Activated naive CD4-positive, alpha-beta T cell treated with anti-CD3 and anti-CD28 coated beads, Interleukin-2, amount 10 ng/mL, durations not matched to agents 7 days and 5 days (primary cell): ENCODE measurements around the gene CACNA1S.

Experiments used
- CTCF ChIA-PET: fragments of 350-600 bp; sonication (Branson Sonifier 250); formaldehyde crosslinking; loops from one replicate; lab custom pipeline; 2021; ENCODE audit warnings: antibody characterized with exemption; lab: Charles Lee
- DNase-seq: peaks from one replicate; pipeline ENCODE4 v3.0.0-alpha.2; 2020
- H3K27ac Mint-ChIP-seq: one replicate; pipeline ENCODE4 v1.8.0; 2021; ENCODE audit warnings: mild to moderate bottlenecking, moderate library complexity, mixed read lengths
- H3K27me3 Mint-ChIP-seq: one replicate; pipeline ENCODE4 v1.8.0; 2021; ENCODE audit warnings: mild to moderate bottlenecking, mixed read lengths
- H3K36me3 Mint-ChIP-seq: one replicate; pipeline ENCODE4 v1.8.0; 2021; ENCODE audit warnings: mixed read lengths
- H3K4me1 Mint-ChIP-seq: one replicate; pipeline ENCODE4 v1.8.0; 2021; ENCODE audit warnings: mixed read lengths
- H3K4me3 Mint-ChIP-seq: one replicate; pipeline ENCODE4 v1.8.0; 2021; ENCODE audit warnings: mild to moderate bottlenecking, moderate library complexity, mixed read lengths
- H3K9me3 Mint-ChIP-seq: one replicate; pipeline ENCODE4 v1.8.0; 2021; ENCODE audit warnings: mixed read lengths

The CACNA1S gene

DNA sequence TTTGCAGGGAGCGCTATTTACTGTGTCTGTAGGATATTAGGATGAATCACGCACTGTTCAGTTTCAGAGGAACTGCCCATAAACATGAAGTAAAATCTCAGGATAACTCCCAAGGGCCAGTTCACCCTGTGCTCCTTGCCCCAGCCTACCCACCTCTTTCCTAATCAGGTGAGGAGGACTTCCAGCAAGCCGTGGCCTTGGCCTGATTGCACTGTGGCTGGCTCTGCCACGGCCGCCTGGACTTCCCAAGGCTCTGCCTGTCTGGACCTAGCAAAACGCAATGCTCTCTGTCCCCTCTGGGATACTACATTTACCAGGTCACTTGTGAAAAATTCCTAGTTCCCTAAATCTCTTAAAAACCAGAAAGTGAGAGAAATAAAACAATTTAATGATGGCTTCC lies 22.2 kb upstream of the CACNA1S start:
- no peak overlapping the region for H3K27ac Mint-ChIP-seq
- H3K27me3 Mint-ChIP-seq: peaks cover 3% of the 10 kb centered on the region
- no peak overlapping the region for H3K4me3 Mint-ChIP-seq
- H3K4me1 Mint-ChIP-seq: no peaks in the 10 kb centered on the region
- CTCF ChIA-PET: interaction anchor here (1.1 kb wide), 1 partner anchor 162 kb away, joined by 3 read pairs; no protein-coding TSS in a partner anchor
- no peak for DNase-seq
- H3K36me3 Mint-ChIP-seq: peaks cover 4% of the 10 kb centered on the region
- H3K9me3 Mint-ChIP-seq: no peaks in the 10 kb centered on the region

DNA sequence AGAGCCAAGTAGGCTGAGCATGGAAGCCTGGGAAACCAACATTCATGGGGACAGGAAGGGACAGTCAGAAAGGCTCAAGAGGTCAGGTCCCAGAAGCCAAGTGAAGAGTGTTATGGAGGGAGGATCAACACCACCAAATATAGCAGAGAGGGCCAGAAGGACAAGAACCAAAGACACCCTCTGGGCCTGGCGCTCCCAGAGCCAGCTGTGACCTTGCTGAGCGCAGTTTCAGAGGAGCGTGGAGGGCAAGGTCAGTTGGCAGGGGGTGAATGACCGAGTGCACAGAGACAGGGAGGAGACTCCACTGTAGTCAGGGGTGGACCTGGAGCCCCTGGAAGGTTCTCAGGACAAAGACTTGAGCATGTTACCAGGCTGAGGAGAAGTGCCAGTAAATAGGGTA lies 19.2 kb upstream of the CACNA1S start:
- Mint-ChIP-seq H3K27me3 (peaks cover 13% of the 10 kb centered on the region), H3K36me3 (peaks cover 4% of the 10 kb centered on the region), H3K4me1 (no peaks in the 10 kb centered on the region), H3K4me3 (no peak overlapping the region), H3K9me3 (no peaks in the 10 kb centered on the region), H3K27ac (no peak overlapping the region)
- CTCF ChIA-PET: no interaction called here
- DNase-seq: no peak

DNA sequence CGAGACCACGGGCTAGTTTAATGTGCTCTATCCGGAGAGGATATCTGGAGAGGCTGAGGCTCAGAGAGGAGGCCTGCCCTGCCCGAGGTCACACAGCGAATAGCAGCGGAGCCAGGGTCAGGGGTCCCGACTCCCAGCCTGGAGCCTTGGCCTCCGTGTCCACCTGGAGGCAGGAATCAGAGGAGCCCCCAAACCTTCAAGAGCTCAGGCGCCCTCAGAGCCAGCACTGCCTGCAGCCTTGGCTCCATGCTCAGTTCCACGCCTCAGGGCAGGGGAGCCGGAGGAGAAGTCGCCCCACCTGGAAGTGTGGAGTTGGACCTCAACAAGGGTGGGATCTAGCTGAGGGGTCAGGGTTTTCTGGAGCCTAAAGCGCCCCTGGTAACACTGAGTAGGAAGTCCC lies 16.7 kb upstream of the CACNA1S start:
- Mint-ChIP-seq H3K36me3 (no peaks in the 10 kb centered on the region), H3K4me3 (no peak overlapping the region), H3K4me1 (no peaks in the 10 kb centered on the region), H3K27ac (no peak overlapping the region), H3K9me3 (no peaks in the 10 kb centered on the region), H3K27me3 (peaks cover 30% of the 10 kb centered on the region)
- DNase-seq: no peak
- CTCF ChIA-PET: interaction anchor here (1.8 kb wide), 1 partner anchor 14 kb away, joined by 6 read pairs; no protein-coding TSS in a partner anchor

DNA sequence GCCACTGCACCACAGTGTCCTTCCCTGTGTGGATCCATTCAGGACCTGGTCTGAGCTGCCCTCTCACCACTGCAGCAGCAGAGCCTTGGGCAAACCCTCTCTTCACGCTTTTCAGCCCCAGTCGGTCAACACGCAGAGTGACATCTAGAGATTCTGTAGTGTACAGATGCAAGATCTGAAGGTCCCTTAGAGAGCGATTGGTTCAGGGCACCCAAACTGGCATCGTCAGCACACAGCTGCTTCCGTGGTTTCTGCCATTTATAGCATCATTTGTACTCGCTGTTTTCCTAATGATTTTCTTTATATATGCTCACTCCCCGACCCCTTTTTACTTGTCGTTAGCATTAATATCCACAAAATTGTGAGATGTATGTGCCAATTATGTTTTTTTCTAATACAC lies 16.2 kb upstream of the CACNA1S start:
- no peak for DNase-seq
- no peak overlapping the region for H3K4me3 Mint-ChIP-seq
- H3K36me3 Mint-ChIP-seq: no peaks in the 10 kb centered on the region
- peaks cover 35% of the 10 kb centered on the region for H3K27me3 Mint-ChIP-seq
- CTCF ChIA-PET: interaction anchor here (1.3 to 1.8 kb wide), 2 partner anchors 14 to 20 kb away, joined by 4 to 6 read pairs; no protein-coding TSS in a partner anchor
- no peak overlapping the region for H3K27ac Mint-ChIP-seq
- no peaks in the 10 kb centered on the region for H3K9me3 Mint-ChIP-seq
- no peaks in the 10 kb centered on the region for H3K4me1 Mint-ChIP-seq

DNA sequence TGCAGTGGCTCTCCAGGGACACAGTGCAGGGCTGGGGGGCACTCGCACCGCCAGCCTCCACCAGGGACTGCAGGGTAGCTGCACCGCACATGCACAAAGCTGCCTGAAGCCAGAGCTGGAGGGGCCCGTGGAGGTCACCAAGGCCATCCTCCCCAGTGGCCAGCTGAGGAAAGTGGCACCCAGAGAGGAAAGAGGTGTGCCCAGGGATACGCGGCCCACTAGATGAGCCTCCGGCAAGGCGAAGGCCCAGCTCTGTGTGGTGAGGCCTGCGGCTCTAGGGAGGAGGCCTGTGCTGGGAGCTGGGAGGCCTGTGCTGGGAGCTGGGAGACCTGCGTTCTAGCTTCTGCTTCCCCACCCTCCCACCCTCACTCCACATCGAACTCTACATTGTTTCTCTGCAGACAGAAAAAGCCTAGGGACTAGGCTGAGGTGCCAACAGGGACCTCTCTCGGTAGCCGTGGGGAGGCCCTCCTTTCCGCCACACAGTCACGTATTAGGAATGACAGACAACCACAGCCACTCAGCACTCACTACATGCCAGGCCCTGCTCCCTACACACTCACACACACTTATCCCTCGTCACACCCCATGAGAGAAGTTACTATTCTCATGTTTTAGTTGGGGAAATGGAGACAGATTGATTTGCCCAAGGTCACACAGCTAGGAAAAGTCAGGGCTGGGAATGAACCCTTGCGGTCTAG lies 15.7 kb upstream of the CACNA1S start:
- Mint-ChIP-seq H3K27ac (no peak overlapping the region), H3K4me3 (no peak overlapping the region), H3K27me3 (peaks cover 40% of the 10 kb centered on the region), H3K36me3 (no peaks in the 10 kb centered on the region), H3K9me3 (no peaks in the 10 kb centered on the region), H3K4me1 (no peaks in the 10 kb centered on the region)
- DNase-seq: no peak
- CTCF ChIA-PET: interaction anchor here (1.3 to 1.8 kb wide), 2 partner anchors 13 to 21 kb away, joined by 4 to 6 read pairs; no protein-coding TSS in a partner anchor

DNA sequence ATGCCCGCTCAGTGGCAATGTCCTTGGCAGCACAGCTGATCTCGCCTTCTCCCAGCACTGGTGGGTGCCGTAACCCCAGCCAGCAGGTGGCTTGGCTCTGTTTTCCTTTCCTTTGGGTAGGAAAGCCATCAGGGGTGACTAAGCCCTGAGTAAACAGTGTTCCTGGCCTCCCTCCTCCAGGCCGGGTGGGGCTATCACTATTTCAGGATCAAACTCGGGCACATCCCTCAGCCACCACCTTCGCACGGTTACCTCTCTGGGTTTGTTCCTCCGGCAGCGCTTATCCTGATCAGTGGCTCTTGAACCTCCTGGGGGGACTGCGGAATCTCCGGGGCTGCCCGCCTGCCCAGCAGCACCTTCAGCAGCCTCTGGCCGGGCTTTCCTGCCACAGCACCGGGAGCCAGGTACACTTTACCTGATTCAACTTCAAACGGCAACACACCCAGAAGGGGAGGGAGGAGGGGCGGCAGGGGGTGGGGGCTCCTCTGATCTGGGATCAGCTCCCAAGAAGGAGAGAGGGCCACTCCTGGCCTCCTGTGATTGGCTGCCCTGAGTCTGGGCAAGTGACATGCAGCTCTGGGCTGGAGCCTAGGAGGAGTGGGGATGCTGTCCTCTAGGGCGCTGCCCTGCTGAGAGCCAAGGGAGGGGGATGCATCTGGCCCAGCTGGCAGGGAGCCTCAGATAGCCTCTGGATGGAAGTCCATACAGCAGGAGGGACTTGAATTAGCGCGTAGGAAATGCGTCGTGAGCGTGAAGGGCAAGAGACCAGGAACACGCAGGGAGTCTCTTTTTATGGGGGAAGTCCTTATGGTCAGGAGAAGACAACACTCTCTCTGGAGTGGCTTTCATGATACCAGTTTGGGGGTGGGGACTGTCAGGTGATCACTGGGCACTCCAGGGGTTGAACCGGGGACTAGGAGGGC lies 14.9 kb upstream of the CACNA1S start, which contains the start of gene ASCL5:
Gene ASCL5 (minus strand): TSS at position 353 of the 923 bp plus-strand sequence. CDS start 11,812 bp downstream, outside the sequence.
- no peaks in the 10 kb centered on the region for H3K36me3 Mint-ChIP-seq
- no peak within 1 kb of the TSS for H3K27ac Mint-ChIP-seq
- no peaks in the 10 kb centered on the region for H3K9me3 Mint-ChIP-seq
- H3K4me3 Mint-ChIP-seq: no peak within 1 kb of the TSS
- no peaks in the 10 kb centered on the region for H3K4me1 Mint-ChIP-seq
- peaks cover 46% of the 10 kb centered on the region for H3K27me3 Mint-ChIP-seq
- CTCF ChIA-PET: interaction anchor here (0.9 to 1.4 kb wide), 3 partner anchors 8 to 22 kb away, joined by 3 to 4 read pairs (median 3); no protein-coding TSS in a partner anchor
- DNase-seq: no peak

DNA sequence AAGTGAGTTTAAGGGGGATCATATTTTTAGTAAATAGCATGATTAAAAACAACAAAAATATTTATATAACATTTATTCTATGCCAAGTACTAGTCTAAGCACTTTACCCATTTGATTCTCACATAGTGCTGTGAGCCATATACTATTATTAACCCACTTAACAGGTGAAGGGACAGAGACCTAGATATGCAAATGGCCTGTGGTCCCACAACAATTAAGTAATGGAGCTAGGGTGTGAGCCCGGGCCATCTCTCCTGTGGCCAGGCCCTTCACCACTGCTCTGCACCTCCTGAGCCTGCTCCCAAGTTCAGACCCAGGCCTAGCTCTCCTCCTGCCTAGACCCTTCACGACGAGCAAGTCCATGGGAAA lies 14.2 kb upstream of the CACNA1S start:
- Mint-ChIP-seq H3K4me3 (no peak overlapping the region), H3K27me3 (peaks cover 50% of the 10 kb centered on the region), H3K36me3 (no peaks in the 10 kb centered on the region), H3K4me1 (no peaks in the 10 kb centered on the region), H3K9me3 (no peaks in the 10 kb centered on the region), H3K27ac (no peak overlapping the region)
- DNase-seq: no peak
- CTCF ChIA-PET: interaction anchor here (0.9 to 1.4 kb wide), 2 partner anchors 9 to 219 kb away, joined by 3 read pairs; no protein-coding TSS in a partner anchor

DNA sequence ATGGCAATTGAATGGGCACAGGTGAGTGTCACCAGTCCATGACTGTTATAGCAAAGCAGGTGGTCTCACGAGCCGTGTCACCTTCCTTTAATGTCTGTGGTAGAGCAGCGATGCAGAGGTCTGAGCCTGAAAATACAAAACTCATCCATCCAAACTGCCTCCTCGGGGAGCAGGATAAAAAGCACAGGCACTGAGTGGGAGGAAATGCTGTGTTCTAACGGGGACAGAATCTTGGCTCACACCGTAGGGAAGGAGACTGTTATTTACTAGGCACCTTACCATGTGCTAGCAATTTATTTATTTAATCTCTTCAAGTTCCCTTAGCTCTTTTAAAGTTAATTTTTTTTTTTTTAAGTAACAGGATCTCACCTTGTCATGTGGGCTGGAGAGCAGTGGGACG lies 13.6 kb upstream of the CACNA1S start:
- no peaks in the 10 kb centered on the region for H3K36me3 Mint-ChIP-seq
- H3K4me3 Mint-ChIP-seq: no peak overlapping the region
- CTCF ChIA-PET: interaction anchor here (0.9 to 1.4 kb wide), 2 partner anchors 9 to 219 kb away, joined by 3 read pairs; no protein-coding TSS in a partner anchor
- H3K27me3 Mint-ChIP-seq: peaks cover 48% of the 10 kb centered on the region
- H3K27ac Mint-ChIP-seq: no peak overlapping the region
- H3K4me1 Mint-ChIP-seq: no peaks in the 10 kb centered on the region
- H3K9me3 Mint-ChIP-seq: no peaks in the 10 kb centered on the region
- DNase-seq: no peak

DNA sequence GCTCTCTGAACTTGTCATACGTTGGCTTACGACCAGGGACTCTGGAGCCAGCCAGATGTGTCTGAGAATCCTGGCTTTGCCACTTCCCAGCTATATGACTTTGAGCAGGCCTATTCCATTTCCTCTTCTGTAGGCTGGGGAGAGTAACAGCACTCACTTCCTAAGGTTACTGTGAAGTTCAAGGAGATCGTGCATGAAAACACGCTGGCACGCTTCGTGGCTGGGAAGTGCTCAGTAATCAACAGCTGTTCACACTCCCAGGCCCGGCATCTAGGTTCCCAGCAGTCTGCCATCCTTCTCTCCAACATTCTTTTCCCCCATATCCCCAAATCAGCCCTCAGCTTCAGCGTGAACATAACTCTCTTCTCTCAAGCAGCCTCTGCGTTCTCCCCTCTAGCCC lies 12.8 kb upstream of the CACNA1S start:
- Mint-ChIP-seq H3K4me1 (no peaks in the 10 kb centered on the region), H3K27me3 (peaks cover 56% of the 10 kb centered on the region), H3K9me3 (no peaks in the 10 kb centered on the region), H3K27ac (no peak overlapping the region), H3K36me3 (no peaks in the 10 kb centered on the region), H3K4me3 (no peak overlapping the region)
- CTCF ChIA-PET: no interaction called here
- DNase-seq: no peak

DNA sequence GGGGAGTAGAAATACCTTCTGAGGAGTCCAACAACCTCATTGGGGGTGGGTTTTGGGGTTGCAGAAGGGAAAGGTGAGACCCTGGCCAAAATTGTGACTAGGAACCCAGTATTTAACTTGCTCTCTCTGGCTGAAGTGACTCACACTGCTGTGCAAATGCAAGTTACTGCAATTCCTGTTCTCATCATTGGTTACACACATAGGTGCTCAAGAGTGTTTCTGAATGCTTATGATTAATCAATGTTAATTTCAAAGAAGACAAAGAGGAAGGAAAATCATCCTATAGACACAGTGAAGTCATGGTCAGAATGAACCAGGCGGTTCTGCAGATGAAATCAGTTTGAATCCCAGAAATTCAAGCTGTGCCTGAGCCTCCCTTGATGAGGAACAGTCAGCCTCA lies 11.6 kb upstream of the CACNA1S start:
- Mint-ChIP-seq H3K9me3 (no peaks in the 10 kb centered on the region), H3K27ac (no peak overlapping the region), H3K4me1 (peaks cover 4% of the 10 kb centered on the region), H3K36me3 (no peaks in the 10 kb centered on the region), H3K27me3 (peaks cover 66% of the 10 kb centered on the region), H3K4me3 (no peak overlapping the region)
- no peak for DNase-seq
- CTCF ChIA-PET: no interaction called here

DNA sequence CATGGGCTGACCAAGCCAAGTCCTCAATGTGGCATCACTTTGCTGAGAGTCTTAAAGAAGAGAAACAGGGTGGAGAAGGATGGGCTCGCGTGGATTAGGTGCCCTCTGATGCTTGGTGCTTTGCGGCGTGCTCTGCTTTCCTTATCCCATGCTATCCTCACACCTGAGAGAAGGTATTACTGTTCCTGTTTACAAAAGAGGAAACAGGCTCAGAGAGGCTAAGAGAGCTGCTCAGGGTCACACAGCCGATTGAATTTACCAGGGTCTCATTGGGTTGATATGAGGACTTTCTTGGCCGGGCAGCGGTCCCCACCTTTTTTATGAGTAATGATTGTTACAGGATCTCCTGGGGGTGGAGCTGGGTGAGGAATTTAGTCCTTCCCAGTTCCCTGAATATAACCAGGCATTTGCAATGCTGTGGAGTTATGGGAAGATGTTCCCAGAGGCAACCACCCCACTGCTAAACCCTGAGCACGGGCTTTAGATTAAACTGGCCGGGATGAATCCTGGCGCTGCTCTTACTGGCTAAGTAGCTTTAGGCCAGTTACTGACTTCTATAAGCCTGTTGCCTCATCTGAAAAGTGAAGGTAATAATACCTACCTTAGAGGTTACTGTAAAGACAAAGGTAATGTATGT lies 10.2 kb upstream of the CACNA1S start:
- CTCF ChIA-PET: interaction anchor here (1.4 kb wide), 1 partner anchor 150 kb away, joined by 5 read pairs; no protein-coding TSS in a partner anchor
- Mint-ChIP-seq H3K9me3 (no peaks in the 10 kb centered on the region), H3K36me3 (no peaks in the 10 kb centered on the region), H3K27me3 (peaks cover 69% of the 10 kb centered on the region), H3K27ac (no peak overlapping the region), H3K4me1 (peaks cover 4% of the 10 kb centered on the region), H3K4me3 (no peak overlapping the region)
- no peak for DNase-seq

DNA sequence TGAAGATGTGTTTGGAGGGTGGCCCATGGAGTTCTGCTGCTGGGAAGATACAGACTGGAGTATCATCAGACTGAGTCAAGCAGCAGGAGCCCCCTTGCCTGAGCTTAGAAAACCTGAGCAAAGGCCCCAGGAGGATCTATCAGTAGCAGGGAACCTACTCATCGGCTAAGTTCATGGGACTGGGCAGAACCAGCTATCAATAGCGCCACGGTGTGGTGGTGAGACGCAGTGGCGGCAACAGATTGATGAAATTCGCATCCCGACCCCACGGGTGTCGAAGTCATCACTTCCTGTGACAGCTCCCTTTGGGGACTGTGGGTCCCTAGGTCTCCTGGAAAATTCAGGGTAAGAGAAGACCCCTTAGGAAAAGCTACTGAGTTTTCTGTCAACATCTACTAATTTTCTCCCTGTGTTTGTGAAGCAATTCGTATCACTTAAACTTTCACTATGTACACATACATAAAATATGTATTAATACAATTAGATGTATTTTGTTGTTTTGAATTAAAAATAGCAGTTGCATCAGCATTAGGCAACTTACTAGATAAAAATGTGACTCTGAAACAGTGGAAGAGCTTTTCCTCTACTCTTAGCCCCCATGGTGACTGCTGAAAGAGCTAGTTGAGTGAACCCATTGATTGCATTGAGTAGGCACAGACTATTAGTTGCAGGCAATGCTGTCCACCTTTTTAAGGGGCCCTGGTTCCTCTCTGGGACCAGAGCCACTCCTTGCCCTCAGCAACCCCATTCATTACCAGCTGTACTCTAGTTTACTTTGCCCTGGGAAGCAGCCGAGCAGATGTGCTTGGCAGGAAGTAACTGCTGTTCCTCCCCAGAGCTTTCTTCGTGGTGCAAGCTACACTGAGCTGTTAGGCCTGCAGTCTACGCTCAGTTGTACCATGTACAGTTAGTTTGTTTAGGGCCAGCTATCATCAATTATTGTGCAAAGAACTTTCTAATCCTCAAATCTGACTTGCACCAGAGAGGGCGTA lies 7.3 kb upstream of the CACNA1S start:
- peaks cover 6% of the 10 kb centered on the region for H3K4me1 Mint-ChIP-seq
- no peak overlapping the region for H3K4me3 Mint-ChIP-seq
- CTCF ChIA-PET: interaction anchor here (0.5 to 3.6 kb wide), 25 partner anchors 8 to 566 kb away, joined by 3 to 25 read pairs (median 3); partner anchors contain the start of genes ASCL5 and TMEM9
- peak; percentile 69 for DNase-seq
- H3K27ac Mint-ChIP-seq: no peak overlapping the region
- H3K9me3 Mint-ChIP-seq: no peaks in the 10 kb centered on the region
- no peaks in the 10 kb centered on the region for H3K36me3 Mint-ChIP-seq
- peaks cover 83% of the 10 kb centered on the region for H3K27me3 Mint-ChIP-seq

DNA sequence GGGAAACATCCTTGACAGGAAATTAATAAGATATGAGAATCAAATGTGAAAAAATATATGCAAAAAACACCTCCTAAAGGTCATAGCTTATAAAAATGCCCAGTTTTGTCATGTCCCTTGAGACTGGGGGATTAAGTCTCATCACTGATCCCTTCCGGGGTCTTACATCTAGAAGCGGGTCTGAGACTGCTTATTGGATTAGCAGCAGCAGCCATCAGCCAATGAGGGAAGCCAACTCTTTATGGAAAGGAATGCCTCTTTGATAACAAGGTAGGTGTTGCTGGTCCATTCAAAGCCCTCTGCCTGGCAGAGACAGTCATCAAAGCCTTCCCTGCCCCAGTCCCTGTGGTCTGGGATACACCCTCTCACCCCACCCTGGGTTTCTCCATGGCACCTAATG lies 3.9 kb upstream of the CACNA1S start:
- no peak overlapping the region for H3K4me3 Mint-ChIP-seq
- no peaks in the 10 kb centered on the region for H3K9me3 Mint-ChIP-seq
- H3K36me3 Mint-ChIP-seq: no peaks in the 10 kb centered on the region
- H3K27ac Mint-ChIP-seq: no peak overlapping the region
- DNase-seq: no peak
- CTCF ChIA-PET: interaction anchor here (1.0 to 5.0 kb wide), 3 partner anchors 32 to 144 kb away, joined by 3 to 40 read pairs (median 3); no protein-coding TSS in a partner anchor
- H3K4me1 Mint-ChIP-seq: peaks cover 11% of the 10 kb centered on the region
- peaks cover 85% of the 10 kb centered on the region for H3K27me3 Mint-ChIP-seq
